ENCODE data around the gene ARHGEF19. TPM values are rescaled to one million over a fixed set of nuclear protein-coding genes. Genes with fewer than 3 reads are reported as not detected.

ARHGEF19 gene
- total and polyA plus RNA-seq, 9 of the 15 experiments (the other 6 are each of a cell fraction or from before 2014, with no cell fraction given), result 0.73 to 21.0 (median 5.2) TPM

- TF ChIP-seq, protein P1, sequence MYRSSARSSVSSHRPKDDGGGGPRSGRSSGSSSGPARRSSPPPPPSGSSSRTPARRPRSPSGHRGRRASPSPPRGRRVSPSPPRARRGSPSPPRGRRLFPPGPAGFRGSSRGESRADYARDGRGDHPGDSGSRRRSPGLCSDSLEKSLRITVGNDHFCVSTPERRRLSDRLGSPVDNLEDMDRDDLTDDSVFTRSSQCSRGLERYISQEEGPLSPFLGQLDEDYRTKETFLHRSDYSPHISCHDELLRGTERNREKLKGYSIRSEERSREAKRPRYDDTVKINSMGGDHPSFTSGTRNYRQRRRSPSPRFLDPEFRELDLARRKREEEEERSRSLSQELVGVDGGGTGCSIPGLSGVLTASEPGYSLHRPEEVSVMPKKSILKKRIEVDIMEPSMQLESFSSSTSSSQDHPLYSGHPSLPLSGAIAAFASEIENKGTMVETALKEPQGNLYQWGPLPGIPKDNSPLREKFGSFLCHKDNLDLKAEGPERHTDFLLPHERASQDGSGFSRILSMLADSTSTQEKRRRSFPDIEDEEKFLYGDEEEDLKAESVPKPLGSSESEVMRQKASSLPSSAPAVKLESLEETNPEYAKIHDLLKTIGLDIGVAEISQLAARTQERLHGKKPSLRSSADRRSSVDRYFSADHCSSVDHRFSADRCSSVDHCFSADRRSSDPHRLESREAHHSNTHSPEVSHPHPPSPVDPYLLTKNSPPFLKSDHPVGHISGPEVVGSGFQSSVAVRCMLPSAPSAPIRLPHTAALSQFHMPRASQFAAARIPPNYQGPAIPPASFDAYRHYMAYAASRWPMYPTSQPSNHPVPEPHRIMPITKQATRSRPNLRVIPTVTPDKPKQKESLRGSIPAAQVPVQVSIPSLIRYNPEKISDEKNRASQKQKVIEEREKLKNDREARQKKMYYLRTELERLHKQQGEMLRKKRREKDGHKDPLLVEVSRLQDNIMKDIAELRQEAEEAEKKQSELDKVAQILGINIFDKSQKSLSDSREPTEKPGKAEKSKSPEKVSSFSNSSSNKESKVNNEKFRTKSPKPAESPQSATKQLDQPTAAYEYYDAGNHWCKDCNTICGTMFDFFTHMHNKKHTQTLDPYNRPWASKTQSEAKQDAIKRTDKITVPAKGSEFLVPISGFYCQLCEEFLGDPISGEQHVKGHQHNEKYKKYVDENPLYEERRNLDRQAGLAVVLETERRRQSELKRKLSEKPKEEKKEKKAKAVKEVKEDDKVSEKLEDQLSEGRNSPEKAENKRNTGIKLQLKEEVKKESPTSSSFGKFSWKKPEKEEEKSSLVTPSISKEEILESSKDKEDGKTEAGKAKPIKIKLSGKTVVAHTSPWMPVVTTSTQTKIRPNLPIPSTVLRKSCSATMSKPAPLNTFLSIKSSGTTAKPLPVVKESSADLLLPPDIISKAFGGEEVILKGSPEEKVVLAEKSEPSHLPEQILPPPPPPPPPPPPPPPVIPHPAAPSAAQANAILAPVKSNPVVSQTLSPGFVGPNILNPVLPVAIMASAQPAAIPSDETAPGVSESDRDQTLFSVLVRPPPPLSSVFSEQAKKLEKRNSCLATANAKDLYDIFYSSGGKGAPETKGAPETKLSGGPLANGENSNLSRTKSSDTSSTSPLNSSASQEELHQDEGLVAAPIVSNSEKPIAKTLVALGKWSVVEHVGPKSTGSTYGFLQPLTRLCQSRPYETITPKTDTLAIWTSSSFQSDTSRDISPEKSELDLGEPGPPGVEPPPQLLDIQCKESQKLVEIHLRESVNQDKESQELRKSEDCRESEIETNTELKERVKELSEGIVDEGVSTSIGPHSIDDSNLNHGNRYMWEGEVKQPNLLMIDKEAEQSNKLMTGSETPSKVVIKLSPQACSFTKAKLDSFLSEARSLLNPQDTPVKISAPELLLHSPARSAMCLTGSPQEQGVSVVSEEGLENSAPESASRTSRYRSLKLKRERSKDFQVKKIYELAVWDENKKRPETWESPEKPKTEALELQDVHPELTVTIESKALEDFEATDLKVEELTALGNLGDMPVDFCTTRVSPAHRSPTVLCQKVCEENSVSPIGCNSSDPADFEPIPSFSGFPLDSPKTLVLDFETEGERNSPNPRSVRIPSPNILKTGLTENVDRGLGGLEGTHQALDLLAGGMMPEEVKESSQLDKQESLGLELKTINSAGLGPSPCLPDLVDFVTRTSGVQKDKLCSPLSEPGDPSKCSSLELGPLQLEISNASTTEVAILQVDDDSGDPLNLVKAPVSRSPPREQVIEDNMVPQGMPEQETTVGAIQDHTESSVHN (IDR thresholded peaks at IDR 0.05; ENCODE audit: borderline replicate concordance in 1 of 2, low read depth in 1 of 2), result no peak
- TF ChIP-seq CXXC5 (CRISPR knock-in tag; IDR thresholded peaks at IDR 0.05) (peak; percentile 43; the same call in 1 of the 2 replicates), CREBBP (IDR thresholded peaks at IDR 0.05; ENCODE audit: low read depth, low read length) (no peak), RNF2 (IDR thresholded peaks at IDR 0.05) (no peak), ATF1 (CRISPR knock-in tag; IDR thresholded peaks at IDR 0.05) (no peak), ATF1 (tag; IDR thresholded peaks at IDR 0.05) (0 out of 2 replicates have a peak, but pooled peaks have one; percentile 10), GATAD2B (IDR thresholded peaks at IDR 0.05; ENCODE audit: borderline replicate concordance) (no peak), FOXM1 (IDR thresholded peaks at IDR 0.05; ENCODE audit: low read depth) (no peak), FOXM1 (CRISPR knock-in tag; IDR thresholded peaks at IDR 0.05; ENCODE audit: low read depth) (no peak), ZNF668 (CRISPR knock-in tag; IDR thresholded peaks at IDR 0.05) (no peak), ZNF12 (CRISPR knock-in tag; IDR thresholded peaks at IDR 0.05) (peak; percentile 42; the same call in 1 of the 2 replicates), POLR2G (IDR thresholded peaks at IDR 0.05; ENCODE audit: low read depth, low read length) (no peak; the same call in 1 of the 2 replicates), NBN (IDR thresholded peaks at IDR 0.05; ENCODE audit: low read depth) (0 out of 2 replicates have a peak, but pooled peaks have one; percentile 60), ZNF41 (CRISPR knock-in tag; conservative IDR thresholded peaks at IDR 0.05) (no peak), RHOXF2B (CRISPR knock-in tag; conservative IDR thresholded peaks at IDR 0.05) (no peak)
- TF ChIP-seq, protein P2, sequence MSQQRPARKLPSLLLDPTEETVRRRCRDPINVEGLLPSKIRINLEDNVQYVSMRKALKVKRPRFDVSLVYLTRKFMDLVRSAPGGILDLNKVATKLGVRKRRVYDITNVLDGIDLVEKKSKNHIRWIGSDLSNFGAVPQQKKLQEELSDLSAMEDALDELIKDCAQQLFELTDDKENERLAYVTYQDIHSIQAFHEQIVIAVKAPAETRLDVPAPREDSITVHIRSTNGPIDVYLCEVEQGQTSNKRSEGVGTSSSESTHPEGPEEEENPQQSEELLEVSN (IDR thresholded peaks at IDR 0.05; ENCODE audit: borderline replicate concordance in 1 of 2, extremely low read depth in 1 of 2, insufficient read depth in 1 of 2, insufficient read length in 1 of 2, low read depth in 1 of 2, low read length in 1 of 2, poor library complexity in 1 of 2, severe bottlenecking in 1 of 2), result peak in 1 of 2 experiments; percentile 55
- TF ChIP-seq, protein P3, sequence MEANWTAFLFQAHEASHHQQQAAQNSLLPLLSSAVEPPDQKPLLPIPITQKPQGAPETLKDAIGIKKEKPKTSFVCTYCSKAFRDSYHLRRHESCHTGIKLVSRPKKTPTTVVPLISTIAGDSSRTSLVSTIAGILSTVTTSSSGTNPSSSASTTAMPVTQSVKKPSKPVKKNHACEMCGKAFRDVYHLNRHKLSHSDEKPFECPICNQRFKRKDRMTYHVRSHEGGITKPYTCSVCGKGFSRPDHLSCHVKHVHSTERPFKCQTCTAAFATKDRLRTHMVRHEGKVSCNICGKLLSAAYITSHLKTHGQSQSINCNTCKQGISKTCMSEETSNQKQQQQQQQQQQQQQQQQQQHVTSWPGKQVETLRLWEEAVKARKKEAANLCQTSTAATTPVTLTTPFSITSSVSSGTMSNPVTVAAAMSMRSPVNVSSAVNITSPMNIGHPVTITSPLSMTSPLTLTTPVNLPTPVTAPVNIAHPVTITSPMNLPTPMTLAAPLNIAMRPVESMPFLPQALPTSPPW (CRISPR knock-in tag; IDR thresholded peaks at IDR 0.05), result peak; percentile 57; the same call in 1 of the 2 replicates
Observed at GRCh38 chr1:16175610-16176553, 36.6 kb downstream of the ARHGEF19 start (continued).

Data from K562 (cell line).